ENCODE measurements around the gene MAP2K5.

The MAP2K5 gene

DNA sequence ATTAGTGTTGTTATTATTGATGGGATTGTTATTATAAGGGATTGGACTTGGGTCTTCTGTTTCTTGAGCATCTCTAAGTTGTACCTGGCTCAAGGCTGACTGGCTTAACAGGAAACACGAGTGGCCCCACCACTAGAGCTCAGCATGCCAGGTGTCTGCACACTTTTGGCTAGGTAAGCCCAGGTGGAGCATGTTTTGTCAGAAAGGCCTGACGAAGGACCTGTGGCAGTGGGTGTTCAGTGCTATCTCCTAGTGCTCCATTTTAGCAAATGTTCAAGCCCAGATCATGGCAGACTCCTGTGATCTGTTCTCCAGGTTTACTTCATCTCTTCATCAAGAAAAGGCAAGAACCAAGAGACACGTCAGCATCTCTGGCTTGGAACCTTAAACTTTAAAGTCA is 3.4 kb downstream of the MAP2K5 start:
- H3K9me3 ChIP-seq (ENCODE audit: control insufficient read depth in 1 of 2, low read length in 2 of 2), result no peaks in the 10 kb centered on the region
- H3K4me1 ChIP-seq (ENCODE audit: control insufficient read depth in 1 of 2, insufficient read depth in 2 of 2, low read length in 2 of 2), result peaks cover 20 to 33% of the 10 kb centered on the region in 2 donors
- H3K9ac ChIP-seq (ENCODE audit: low read depth in 1 of 2, low read length in 2 of 2), result no peak overlapping the region
- no peak overlapping the region for H3K4me3 ChIP-seq (ENCODE audit: low read depth in 1 of 2, low read length in 2 of 2)
- no peak overlapping the region for H3K27ac ChIP-seq (ENCODE audit: low read depth, low read length)
- H3K27me3 ChIP-seq (ENCODE audit: control insufficient read depth in 1 of 2, insufficient read depth in 2 of 2, low read length in 2 of 2), result no peaks in the 10 kb centered on the region
- H3K36me3 ChIP-seq (ENCODE audit: control insufficient read depth in 1 of 2, insufficient read depth in 2 of 2, low read length in 2 of 2), result peaks cover 7 to 12% of the 10 kb centered on the region in 2 donors

DNA sequence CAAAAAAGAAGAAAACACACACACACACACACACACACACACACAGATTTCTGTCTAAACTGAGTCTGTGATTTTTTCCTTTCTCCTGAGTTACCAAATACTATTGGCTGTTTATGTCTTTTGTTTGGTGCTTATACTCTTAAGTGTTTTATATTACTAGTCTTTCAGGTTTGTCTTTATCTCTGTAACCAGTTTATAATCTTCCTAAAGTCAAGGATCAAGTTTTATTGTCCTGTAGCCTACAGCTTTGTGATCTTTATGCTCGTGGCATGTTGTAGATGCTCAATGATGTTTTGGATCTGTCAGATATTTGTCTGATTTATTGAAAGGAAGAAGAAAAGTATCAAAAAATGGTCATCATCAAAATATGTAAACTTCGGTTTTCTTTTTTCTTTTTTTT is 4.6 kb downstream of the MAP2K5 start:
- Histone ChIP-seq H3K9ac (ENCODE audit: low read depth in 1 of 2, low read length in 2 of 2) (no peak overlapping the region), H3K4me1 (ENCODE audit: control insufficient read depth in 1 of 2, insufficient read depth in 2 of 2, low read length in 2 of 2) (peaks cover 18 to 29% of the 10 kb centered on the region in 2 donors), H3K9me3 (ENCODE audit: control insufficient read depth in 1 of 2, low read length in 2 of 2) (no peaks in the 10 kb centered on the region), H3K27ac (ENCODE audit: low read depth, low read length) (no peak overlapping the region), H3K27me3 (ENCODE audit: control insufficient read depth in 1 of 2, insufficient read depth in 2 of 2, low read length in 2 of 2) (no peaks in the 10 kb centered on the region), H3K4me3 (ENCODE audit: low read depth in 1 of 2, low read length in 2 of 2) (no peak overlapping the region), H3K36me3 (ENCODE audit: control insufficient read depth in 1 of 2, insufficient read depth in 2 of 2, low read length in 2 of 2) (peaks cover 11 to 17% of the 10 kb centered on the region in 2 donors)

DNA sequence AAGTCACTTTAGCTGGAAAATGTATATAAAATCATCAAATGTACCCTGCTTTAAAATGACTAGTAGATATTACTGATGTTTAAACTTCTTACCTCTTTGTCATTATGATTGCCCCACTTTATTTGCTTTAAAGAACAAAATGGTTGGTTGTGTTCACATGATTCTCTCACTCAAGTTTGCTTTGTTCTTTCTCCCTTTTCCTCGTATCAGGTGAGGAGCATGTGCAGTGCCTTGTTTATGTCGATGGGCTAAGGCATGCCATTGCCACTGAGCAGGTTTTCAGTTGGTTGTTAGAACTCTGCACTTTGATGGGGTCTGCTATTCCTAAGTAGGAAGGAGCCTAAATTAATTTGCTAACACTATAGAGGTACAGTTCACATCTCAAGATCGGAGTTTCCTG is 5.3 kb downstream of the MAP2K5 start:
- Histone ChIP-seq H3K4me1 (ENCODE audit: control insufficient read depth in 1 of 2, insufficient read depth in 2 of 2, low read length in 2 of 2) (peaks cover 18 to 29% of the 10 kb centered on the region in 2 donors), H3K4me3 (ENCODE audit: low read depth in 1 of 2, low read length in 2 of 2) (no peak overlapping the region), H3K27me3 (ENCODE audit: control insufficient read depth in 1 of 2, insufficient read depth in 2 of 2, low read length in 2 of 2) (no peaks in the 10 kb centered on the region), H3K9ac (ENCODE audit: low read depth in 1 of 2, low read length in 2 of 2) (no peak overlapping the region), H3K9me3 (ENCODE audit: control insufficient read depth in 1 of 2, low read length in 2 of 2) (no peaks in the 10 kb centered on the region), H3K27ac (ENCODE audit: low read depth, low read length) (no peak overlapping the region), H3K36me3 (ENCODE audit: control insufficient read depth in 1 of 2, insufficient read depth in 2 of 2, low read length in 2 of 2) (peaks cover 11 to 18% of the 10 kb centered on the region in 2 donors)

DNA sequence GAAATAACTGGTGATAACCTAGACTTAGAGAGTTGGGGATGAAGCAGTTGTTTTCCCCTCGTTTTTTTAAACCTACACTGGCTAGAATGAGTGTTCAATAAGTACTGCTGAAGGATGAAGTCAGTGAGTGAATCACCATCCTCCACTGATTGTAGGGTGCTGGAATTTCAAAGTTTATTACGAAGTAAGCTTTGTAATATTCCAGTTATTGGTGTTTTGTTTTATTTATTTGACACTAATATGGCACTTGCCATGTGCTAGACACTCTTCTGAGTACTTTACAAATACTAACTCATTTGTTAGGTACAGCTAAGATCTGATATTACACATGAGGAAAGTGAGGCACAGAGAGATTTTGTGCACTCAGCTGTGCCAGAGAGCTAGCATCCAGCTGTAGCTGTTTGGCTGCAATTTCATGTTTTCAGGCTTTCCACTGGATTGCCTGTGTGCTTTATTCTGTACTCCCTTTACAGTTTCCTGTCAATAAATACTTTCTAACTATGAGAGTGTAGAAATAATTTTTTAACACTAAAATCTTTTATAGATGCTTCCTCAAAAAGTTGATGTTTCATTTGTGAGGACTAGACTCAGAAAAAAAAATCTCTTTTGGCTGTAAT is 5.8 kb downstream of the MAP2K5 start:
- no peaks in the 10 kb centered on the region for H3K27me3 ChIP-seq (ENCODE audit: control insufficient read depth in 1 of 2, insufficient read depth in 2 of 2, low read length in 2 of 2)
- no peak overlapping the region for H3K27ac ChIP-seq (ENCODE audit: low read depth, low read length)
- H3K4me1 ChIP-seq (ENCODE audit: control insufficient read depth in 1 of 2, insufficient read depth in 2 of 2, low read length in 2 of 2), result peaks cover 13 to 29% of the 10 kb centered on the region in 2 donors
- no peaks in the 10 kb centered on the region for H3K9me3 ChIP-seq (ENCODE audit: control insufficient read depth in 1 of 2, low read length in 2 of 2)
- H3K36me3 ChIP-seq (ENCODE audit: control insufficient read depth in 1 of 2, insufficient read depth in 2 of 2, low read length in 2 of 2), result peaks cover 11 to 20% of the 10 kb centered on the region in 2 donors
- no peak overlapping the region for H3K4me3 ChIP-seq (ENCODE audit: low read depth in 1 of 2, low read length in 2 of 2)
- H3K9ac ChIP-seq (ENCODE audit: low read depth in 1 of 2, low read length in 2 of 2), result no peak overlapping the region

DNA sequence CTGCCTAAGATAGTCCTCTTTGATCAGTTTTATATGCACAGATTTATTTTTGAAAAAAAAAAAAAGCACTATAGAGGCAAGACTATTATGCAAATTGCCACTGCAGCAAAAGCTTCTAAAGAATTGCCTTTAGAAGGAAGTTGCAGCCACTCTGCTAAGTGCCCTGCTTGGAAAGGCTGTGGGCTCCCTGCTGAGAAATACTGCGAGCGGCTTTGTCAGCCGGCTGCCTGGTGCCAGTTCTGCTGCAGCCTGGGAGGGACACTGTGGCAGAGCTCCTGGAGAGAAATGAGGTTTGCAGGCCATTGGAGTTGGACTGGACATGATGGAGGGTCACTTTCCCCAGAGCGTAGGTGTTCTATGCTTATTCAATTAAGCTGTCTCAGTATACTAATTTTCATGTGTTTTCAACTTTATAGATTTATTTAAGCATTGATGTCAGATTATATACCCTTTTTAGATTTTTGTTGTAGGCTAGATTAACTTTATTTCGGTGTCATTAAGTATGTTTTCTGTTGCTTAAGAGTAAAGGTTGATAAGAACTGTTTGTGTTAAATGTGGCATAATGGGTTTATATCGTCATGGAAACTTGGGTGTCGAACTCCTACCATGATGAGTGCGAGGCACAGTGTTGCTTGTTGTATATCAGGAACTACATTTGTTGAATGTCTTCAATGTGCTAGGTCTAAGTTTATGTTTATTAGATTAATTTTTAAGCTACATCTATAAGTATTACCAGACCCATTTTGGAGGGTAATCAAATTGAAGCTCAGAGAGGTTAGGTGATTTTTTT is 6.6 kb downstream of the MAP2K5 start:
- peaks cover 6 to 24% of the 10 kb centered on the region in 2 donors for H3K4me1 ChIP-seq (ENCODE audit: control insufficient read depth in 1 of 2, insufficient read depth in 2 of 2, low read length in 2 of 2)
- H3K9me3 ChIP-seq (ENCODE audit: control insufficient read depth in 1 of 2, low read length in 2 of 2), result no peaks in the 10 kb centered on the region
- H3K27ac ChIP-seq (ENCODE audit: low read depth, low read length), result no peak overlapping the region
- peaks cover 11 to 20% of the 10 kb centered on the region in 2 donors for H3K36me3 ChIP-seq (ENCODE audit: control insufficient read depth in 1 of 2, insufficient read depth in 2 of 2, low read length in 2 of 2)
- H3K9ac ChIP-seq (ENCODE audit: low read depth in 1 of 2, low read length in 2 of 2), result no peak overlapping the region
- H3K27me3 ChIP-seq (ENCODE audit: control insufficient read depth in 1 of 2, insufficient read depth in 2 of 2, low read length in 2 of 2), result no peaks in the 10 kb centered on the region
- H3K4me3 ChIP-seq (ENCODE audit: low read depth in 1 of 2, low read length in 2 of 2), result no peak overlapping the region

DNA sequence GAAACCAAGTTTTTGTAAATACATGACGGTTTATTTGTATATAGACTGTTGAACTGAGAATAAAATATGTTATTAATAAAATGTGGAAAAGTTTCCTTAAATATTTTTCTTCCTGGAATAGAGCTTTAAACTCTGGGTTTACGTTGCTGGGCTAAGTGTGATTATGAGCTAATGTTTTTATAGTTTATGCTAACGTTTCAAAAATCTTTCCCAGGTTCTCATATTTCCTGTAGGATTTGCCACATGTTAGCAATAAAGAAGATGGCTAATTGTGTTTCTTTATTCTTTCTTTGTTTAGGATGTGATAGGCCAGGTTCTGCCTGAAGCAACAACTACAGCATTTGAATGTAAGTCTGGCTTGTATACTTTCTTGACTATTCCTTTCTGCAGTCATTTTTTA is 7.2 kb downstream of the MAP2K5 start:
- Histone ChIP-seq H3K36me3 (ENCODE audit: control insufficient read depth in 1 of 2, insufficient read depth in 2 of 2, low read length in 2 of 2) (peaks cover 11 to 20% of the 10 kb centered on the region in 2 donors), H3K27ac (ENCODE audit: low read depth, low read length) (no peak overlapping the region), H3K9me3 (ENCODE audit: control insufficient read depth in 1 of 2, low read length in 2 of 2) (no peaks in the 10 kb centered on the region), H3K4me1 (ENCODE audit: control insufficient read depth in 1 of 2, insufficient read depth in 2 of 2, low read length in 2 of 2) (peaks cover 0 to 20% of the 10 kb centered on the region in 2 donors), H3K9ac (ENCODE audit: low read depth in 1 of 2, low read length in 2 of 2) (no peak overlapping the region), H3K27me3 (ENCODE audit: control insufficient read depth in 1 of 2, insufficient read depth in 2 of 2, low read length in 2 of 2) (no peaks in the 10 kb centered on the region), H3K4me3 (ENCODE audit: low read depth in 1 of 2, low read length in 2 of 2) (no peak overlapping the region)

DNA sequence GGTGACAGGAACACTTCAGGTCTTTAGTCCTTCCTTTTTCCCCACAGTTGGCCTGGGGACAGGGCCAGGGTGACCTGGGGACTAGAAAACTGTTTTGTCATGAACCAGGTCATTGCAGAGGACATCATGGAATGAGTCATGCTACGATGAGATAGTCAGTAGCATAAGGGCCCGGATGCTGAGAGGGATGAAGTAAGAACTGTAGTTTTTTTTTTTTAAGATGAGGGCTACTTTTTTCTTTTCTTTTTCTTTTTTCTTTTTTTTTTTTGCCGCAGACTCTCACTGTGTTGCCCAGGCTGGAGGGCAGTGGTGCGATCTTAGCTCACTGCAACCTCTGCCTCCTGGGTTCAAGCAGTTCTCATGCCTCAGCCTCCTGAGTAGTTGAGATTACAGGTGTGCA is 8.0 kb downstream of the MAP2K5 start:
- Histone ChIP-seq H3K27me3 (ENCODE audit: control insufficient read depth in 1 of 2, insufficient read depth in 2 of 2, low read length in 2 of 2) (no peaks in the 10 kb centered on the region), H3K27ac (ENCODE audit: low read depth, low read length) (no peak overlapping the region), H3K9ac (ENCODE audit: low read depth in 1 of 2, low read length in 2 of 2) (no peak overlapping the region), H3K4me1 (ENCODE audit: control insufficient read depth in 1 of 2, insufficient read depth in 2 of 2, low read length in 2 of 2) (peaks cover 0 to 16% of the 10 kb centered on the region in 2 donors), H3K9me3 (ENCODE audit: control insufficient read depth in 1 of 2, low read length in 2 of 2) (no peaks in the 10 kb centered on the region), H3K36me3 (ENCODE audit: control insufficient read depth in 1 of 2, insufficient read depth in 2 of 2, low read length in 2 of 2) (peaks cover 11 to 20% of the 10 kb centered on the region in 2 donors), H3K4me3 (ENCODE audit: low read depth in 1 of 2, low read length in 2 of 2) (no peak overlapping the region)

DNA sequence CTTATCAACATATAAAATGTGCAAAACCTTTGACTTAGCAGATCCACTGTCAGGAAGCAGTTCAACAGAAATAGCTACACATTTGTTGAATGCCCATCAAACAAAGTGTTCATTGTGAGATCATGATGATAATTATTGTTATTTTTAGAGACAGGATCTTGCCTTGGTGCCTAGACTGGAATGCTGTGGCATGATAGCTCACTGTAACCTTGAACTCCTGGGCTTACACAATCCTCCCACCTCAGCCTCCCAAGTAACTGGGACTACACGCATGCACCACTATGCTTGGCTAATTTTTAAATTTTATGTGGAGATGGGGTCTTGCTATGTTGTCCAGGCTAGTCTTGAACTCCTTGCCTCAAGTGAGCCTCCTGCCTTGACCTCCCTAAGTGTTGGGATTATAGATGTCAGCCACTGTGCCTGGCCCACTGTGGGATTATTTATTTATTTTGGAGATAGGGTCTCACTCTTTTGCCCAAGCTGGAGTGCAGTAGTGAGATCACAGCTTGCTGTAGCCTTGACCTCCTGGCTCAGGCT is 8.8 kb downstream of the MAP2K5 start:
- Histone ChIP-seq H3K27me3 (ENCODE audit: control insufficient read depth in 1 of 2, insufficient read depth in 2 of 2, low read length in 2 of 2) (no peaks in the 10 kb centered on the region), H3K36me3 (ENCODE audit: control insufficient read depth in 1 of 2, insufficient read depth in 2 of 2, low read length in 2 of 2) (peaks cover 7 to 19% of the 10 kb centered on the region in 2 donors), H3K9ac (ENCODE audit: low read depth in 1 of 2, low read length in 2 of 2) (no peak overlapping the region), H3K4me3 (ENCODE audit: low read depth in 1 of 2, low read length in 2 of 2) (no peak overlapping the region), H3K4me1 (ENCODE audit: control insufficient read depth in 1 of 2, insufficient read depth in 2 of 2, low read length in 2 of 2) (peaks cover 0 to 16% of the 10 kb centered on the region in 2 donors), H3K9me3 (ENCODE audit: control insufficient read depth in 1 of 2, low read length in 2 of 2) (no peaks in the 10 kb centered on the region), H3K27ac (ENCODE audit: low read depth, low read length) (no peak overlapping the region)

DNA sequence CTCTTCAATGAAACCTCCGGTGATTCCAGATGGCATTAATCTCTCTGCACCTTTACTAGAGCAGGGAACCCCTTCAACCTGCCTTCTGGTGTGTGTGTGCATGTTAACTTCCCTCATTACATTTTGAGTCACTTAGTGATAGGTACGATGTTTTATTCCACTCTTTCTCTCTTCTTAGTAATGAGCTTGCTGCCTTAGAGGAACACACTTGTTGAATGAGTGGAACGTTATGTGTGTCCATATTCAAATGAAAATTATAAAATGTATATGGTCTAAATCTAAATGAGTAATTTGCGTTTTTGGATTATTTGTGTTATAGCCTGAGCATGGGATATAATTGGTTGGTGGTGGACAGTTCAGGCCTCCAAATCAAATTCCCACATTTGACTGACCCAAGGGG is 12.1 kb downstream of the MAP2K5 start:
- Histone ChIP-seq H3K27me3 (ENCODE audit: control insufficient read depth in 1 of 2, insufficient read depth in 2 of 2, low read length in 2 of 2) (no peaks in the 10 kb centered on the region), H3K4me1 (ENCODE audit: control insufficient read depth in 1 of 2, insufficient read depth in 2 of 2, low read length in 2 of 2) (peaks cover 0 to 5% of the 10 kb centered on the region in 2 donors), H3K9ac (ENCODE audit: low read depth in 1 of 2, low read length in 2 of 2) (no peak overlapping the region), H3K9me3 (ENCODE audit: control insufficient read depth in 1 of 2, low read length in 2 of 2) (no peaks in the 10 kb centered on the region), H3K27ac (ENCODE audit: low read depth, low read length) (no peak overlapping the region), H3K36me3 (ENCODE audit: control insufficient read depth in 1 of 2, insufficient read depth in 2 of 2, low read length in 2 of 2) (peaks cover 13 to 29% of the 10 kb centered on the region in 2 donors), H3K4me3 (ENCODE audit: low read depth in 1 of 2, low read length in 2 of 2) (no peak overlapping the region)

DNA sequence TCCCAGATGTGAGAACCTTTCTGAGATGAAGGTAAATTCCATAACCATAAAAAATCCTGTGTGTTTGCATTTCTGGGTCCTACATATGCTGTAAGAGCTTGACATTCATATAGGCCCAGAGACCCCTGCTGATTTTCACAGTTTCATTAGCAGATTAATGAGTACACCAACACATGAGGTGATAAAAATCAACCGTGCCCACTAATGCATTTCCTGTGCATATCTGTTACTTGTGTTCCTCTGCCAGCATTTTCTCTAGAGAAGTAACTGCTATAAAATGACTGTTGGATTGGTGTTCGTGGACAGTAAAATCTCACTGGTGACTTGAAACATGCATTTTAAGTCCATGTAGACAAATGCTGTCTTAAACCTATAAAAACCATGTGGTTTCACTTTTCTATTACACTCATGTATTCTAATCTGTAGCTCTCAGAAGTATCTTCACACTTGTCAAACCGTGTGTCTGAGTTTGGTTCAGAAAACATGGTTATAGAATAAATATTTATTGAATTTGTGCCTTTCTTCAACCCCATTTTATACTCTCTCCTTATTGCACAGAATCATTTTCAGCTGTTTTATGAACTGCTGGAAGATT is 14.6 kb downstream of the MAP2K5 start:
- H3K27me3 ChIP-seq (ENCODE audit: control insufficient read depth in 1 of 2, insufficient read depth in 2 of 2, low read length in 2 of 2), result no peaks in the 10 kb centered on the region
- peaks cover 9 to 20% of the 10 kb centered on the region in 2 donors for H3K36me3 ChIP-seq (ENCODE audit: control insufficient read depth in 1 of 2, insufficient read depth in 2 of 2, low read length in 2 of 2)
- H3K4me1 ChIP-seq (ENCODE audit: control insufficient read depth in 1 of 2, insufficient read depth in 2 of 2, low read length in 2 of 2), result no peaks in the 10 kb centered on the region
- H3K27ac ChIP-seq (ENCODE audit: low read depth, low read length), result no peak overlapping the region
- H3K9ac ChIP-seq (ENCODE audit: low read depth in 1 of 2, low read length in 2 of 2), result no peak overlapping the region
- H3K9me3 ChIP-seq (ENCODE audit: control insufficient read depth in 1 of 2, low read length in 2 of 2), result no peaks in the 10 kb centered on the region
- H3K4me3 ChIP-seq (ENCODE audit: low read depth in 1 of 2, low read length in 2 of 2), result no peak overlapping the region

All from duodenal mucosa (tissue), 2 donors.